ENCODE results near the gene IFNL4. TPM values are rescaled to one million over a fixed set of nuclear protein-coding genes. Genes with fewer than 3 reads are reported as not detected.
"Not testable (repeated sequence)": the region's sequence is repeated elsewhere in the genome, so short reads cannot be mapped to it uniquely, and the experiment has no call there.

IFNL4 gene
- total and polyA plus RNA-seq, 2 donors (not counting 3 experiments of a cell fraction or from before 2014, with no cell fraction given) = not detected

GRCh38 chr19:39217094-39217493, 31.6 kb downstream of the IFNL4 start:
- Histone ChIP-seq H3K9me1 (replicated peaks; ENCODE audit: control insufficient read depth, extremely low read depth, insufficient read depth, low read length) (no peaks in the 10 kb centered on the region), H3K79me2 (ENCODE audit: control insufficient read depth, insufficient read depth, low read length) (no peaks in the 10 kb centered on the region), H3K4me3 (replicated peaks in 1 of 3; ENCODE audit: insufficient read depth in 1 of 3, low read depth in 1 of 3, low read length in 3 of 3) (no peak overlapping the region), H4K20me1 (replicated peaks; ENCODE audit: control insufficient read depth, extremely low read depth, insufficient read depth, low read length) (no peaks in the 10 kb centered on the region), H3K9me3 (replicated peaks; ENCODE audit: control insufficient read depth, insufficient read depth, low read length) (no peaks in the 10 kb centered on the region), H3K9ac (replicated peaks; ENCODE audit: extremely low read depth, insufficient read depth, low read length) (no peak overlapping the region), H3K36me3 (ENCODE audit: control insufficient read depth in 2 of 2, extremely low read depth in 1 of 2, insufficient read depth in 2 of 2, low read length in 2 of 2) (no peaks in the 10 kb centered on the region), H3K4me2 (ENCODE audit: insufficient read depth, low read length) (no peak overlapping the region), H3K27me3 (ENCODE audit: control insufficient read depth in 2 of 2, insufficient read depth in 2 of 2, low read length in 2 of 2) (peaks cover 0 to 2% of the 10 kb centered on the region in 2 experiments), H2AFZ (ENCODE audit: low read depth, low read length) (no peak overlapping the region), H3K27ac (ENCODE audit: insufficient read depth, low read depth, low read length) (no peak overlapping the region), H3K4me1 (ENCODE audit: control insufficient read depth, extremely low read depth, insufficient read depth, low read length) (no peaks in the 10 kb centered on the region)
- dilution Hi-C loops (cut with MboI; ENCODE audit: extremely low pct_ligation_motif_present, low sequenced_read_pairs) (no loop called here), intact Hi-C loops (cut with micrococcal nuclease) (no loop called here)
- ChIA-PET CTCF (interaction anchor here (1.7 kb wide), 1 partner anchor 165 kb away, joined by 4 read pairs; no protein-coding TSS in a partner anchor), POLR2A (no interaction called here)
- no peak for FAIRE-seq
- BruUV-seq (replicated peaks) = no TSS peak
- TF ChIP-seq POLR2A (IDR thresholded peaks at IDR 0.05; ENCODE audit: low read depth, low read length) (no peak), MYC (IDR thresholded peaks at IDR 0.05; ENCODE audit: low read depth, low read length) (no peak)
- DNase-seq (ENCODE audit: low read depth, low spot score) = no peak

GRCh38 chr19:39215323-39215722, 33.3 kb downstream of the IFNL4 start:
- dilution Hi-C loops (cut with MboI; ENCODE audit: extremely low pct_ligation_motif_present, low sequenced_read_pairs); intact Hi-C loops (cut with micrococcal nuclease); POLR2A ChIA-PET; H3K36me3 ChIP-seq (ENCODE audit: control insufficient read depth in 2 of 2, extremely low read depth in 1 of 2, insufficient read depth in 2 of 2, low read length in 2 of 2); DNase-seq (ENCODE audit: low read depth, low spot score); H3K9me3 ChIP-seq (replicated peaks; ENCODE audit: control insufficient read depth, insufficient read depth, low read length); H3K79me2 ChIP-seq (ENCODE audit: control insufficient read depth, insufficient read depth, low read length); H3K4me3 ChIP-seq (replicated peaks in 1 of 3; ENCODE audit: insufficient read depth in 1 of 3, low read depth in 1 of 3, low read length in 3 of 3); H3K27ac ChIP-seq (ENCODE audit: insufficient read depth, low read depth, low read length); H2AFZ ChIP-seq (ENCODE audit: low read depth, low read length); FAIRE-seq; H3K9me1 ChIP-seq (replicated peaks; ENCODE audit: control insufficient read depth, extremely low read depth, insufficient read depth, low read length); BruUV-seq (replicated peaks); H3K27me3 ChIP-seq (ENCODE audit: control insufficient read depth in 2 of 2, insufficient read depth in 2 of 2, low read length in 2 of 2); H3K9ac ChIP-seq (replicated peaks; ENCODE audit: extremely low read depth, insufficient read depth, low read length); H3K4me2 ChIP-seq (ENCODE audit: insufficient read depth, low read length); H3K4me1 ChIP-seq (ENCODE audit: control insufficient read depth, extremely low read depth, insufficient read depth, low read length); H4K20me1 ChIP-seq (replicated peaks; ENCODE audit: control insufficient read depth, extremely low read depth, insufficient read depth, low read length): not testable (repeated sequence)
- CTCF ChIA-PET = interaction anchor here (0.9 to 1.1 kb wide), 2 partner anchors 12 to 93 kb away, joined by 3 to 4 read pairs; no protein-coding TSS in a partner anchor

All from endothelial cell of umbilical vein (primary cell).